Measurements from ENCODE around the gene CCNY. TPM values are rescaled to one million over a fixed set of nuclear protein-coding genes. Genes with fewer than 3 reads are reported as not detected.

Gene CCNY
- total RNA-seq, 4 donors from 2014 or later, result 23.9 to 68.1 (median 39.5) TPM

DNA sequence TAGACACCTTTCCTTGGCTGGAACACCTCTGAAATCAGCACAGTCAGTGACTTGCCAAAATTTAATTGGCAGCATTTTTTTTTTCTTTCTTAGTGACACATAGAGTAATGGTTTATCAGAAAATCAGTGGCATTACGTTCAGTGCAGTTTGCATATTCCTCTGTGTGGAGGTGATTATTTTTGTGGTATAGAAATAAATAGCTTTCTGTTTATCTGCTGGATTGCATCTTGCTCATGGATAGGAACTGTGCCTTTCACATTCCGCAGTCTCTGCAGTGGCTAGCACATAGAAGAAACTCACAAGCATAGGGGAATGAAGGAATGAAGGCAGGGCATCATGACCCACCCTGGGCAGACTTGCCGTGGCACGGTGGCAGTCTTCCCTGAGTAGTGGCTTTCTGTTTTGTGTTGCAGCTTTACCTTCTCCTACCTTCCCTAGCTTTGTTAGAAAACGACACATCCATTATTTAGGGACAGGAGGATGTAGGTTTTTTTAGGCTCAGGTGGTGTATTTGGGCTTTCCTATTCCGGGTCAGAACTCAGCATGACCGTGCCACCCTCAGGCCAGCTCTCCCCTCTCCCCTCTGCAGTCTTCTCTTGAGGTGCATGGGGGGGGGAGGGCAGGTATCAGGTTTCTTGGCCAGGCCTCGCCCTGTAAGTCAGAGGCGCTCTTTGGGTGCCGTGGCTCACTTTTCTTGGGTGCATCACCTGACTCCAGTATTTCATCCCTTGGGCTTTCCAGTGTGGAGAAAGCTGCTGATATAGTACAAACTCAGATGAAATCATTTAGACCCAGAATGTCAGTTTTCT, 156.3 kb downstream of the CCNY start:
- H3K4me1 ChIP-seq, result peaks cover 40 to 49% of the 10 kb centered on the region in 2 donors
- no peaks in the 10 kb centered on the region for H3K27me3 ChIP-seq
- intact Hi-C loops (cut with DNase I; ENCODE audit: low total_unique reads), result no loop called here
- no peak for TF ChIP-seq POLR2A (IDR thresholded peaks at IDR 0.05)
- TF ChIP-seq, protein P1, sequence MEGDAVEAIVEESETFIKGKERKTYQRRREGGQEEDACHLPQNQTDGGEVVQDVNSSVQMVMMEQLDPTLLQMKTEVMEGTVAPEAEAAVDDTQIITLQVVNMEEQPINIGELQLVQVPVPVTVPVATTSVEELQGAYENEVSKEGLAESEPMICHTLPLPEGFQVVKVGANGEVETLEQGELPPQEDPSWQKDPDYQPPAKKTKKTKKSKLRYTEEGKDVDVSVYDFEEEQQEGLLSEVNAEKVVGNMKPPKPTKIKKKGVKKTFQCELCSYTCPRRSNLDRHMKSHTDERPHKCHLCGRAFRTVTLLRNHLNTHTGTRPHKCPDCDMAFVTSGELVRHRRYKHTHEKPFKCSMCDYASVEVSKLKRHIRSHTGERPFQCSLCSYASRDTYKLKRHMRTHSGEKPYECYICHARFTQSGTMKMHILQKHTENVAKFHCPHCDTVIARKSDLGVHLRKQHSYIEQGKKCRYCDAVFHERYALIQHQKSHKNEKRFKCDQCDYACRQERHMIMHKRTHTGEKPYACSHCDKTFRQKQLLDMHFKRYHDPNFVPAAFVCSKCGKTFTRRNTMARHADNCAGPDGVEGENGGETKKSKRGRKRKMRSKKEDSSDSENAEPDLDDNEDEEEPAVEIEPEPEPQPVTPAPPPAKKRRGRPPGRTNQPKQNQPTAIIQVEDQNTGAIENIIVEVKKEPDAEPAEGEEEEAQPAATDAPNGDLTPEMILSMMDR (IDR thresholded peaks at IDR 0.05 in 4 of 5, conservative IDR thresholded peaks at IDR 0.05 in 1 of 5), result no peak
- H3K4me3 ChIP-seq, result no peak overlapping the region
- ATAC-seq (no peak), DNase-seq (no peak)
- no peaks in the 10 kb centered on the region for H3K9me3 ChIP-seq
- H3K36me3 ChIP-seq, result no peaks in the 10 kb centered on the region
- peak overlapping the region; percentile 40 to 71 (median 56) for H3K27ac ChIP-seq
- in situ Hi-C loops (cut with MboI; ENCODE audit: low sequenced_read_pairs in 4 of 4), result no loop called here

DNA sequence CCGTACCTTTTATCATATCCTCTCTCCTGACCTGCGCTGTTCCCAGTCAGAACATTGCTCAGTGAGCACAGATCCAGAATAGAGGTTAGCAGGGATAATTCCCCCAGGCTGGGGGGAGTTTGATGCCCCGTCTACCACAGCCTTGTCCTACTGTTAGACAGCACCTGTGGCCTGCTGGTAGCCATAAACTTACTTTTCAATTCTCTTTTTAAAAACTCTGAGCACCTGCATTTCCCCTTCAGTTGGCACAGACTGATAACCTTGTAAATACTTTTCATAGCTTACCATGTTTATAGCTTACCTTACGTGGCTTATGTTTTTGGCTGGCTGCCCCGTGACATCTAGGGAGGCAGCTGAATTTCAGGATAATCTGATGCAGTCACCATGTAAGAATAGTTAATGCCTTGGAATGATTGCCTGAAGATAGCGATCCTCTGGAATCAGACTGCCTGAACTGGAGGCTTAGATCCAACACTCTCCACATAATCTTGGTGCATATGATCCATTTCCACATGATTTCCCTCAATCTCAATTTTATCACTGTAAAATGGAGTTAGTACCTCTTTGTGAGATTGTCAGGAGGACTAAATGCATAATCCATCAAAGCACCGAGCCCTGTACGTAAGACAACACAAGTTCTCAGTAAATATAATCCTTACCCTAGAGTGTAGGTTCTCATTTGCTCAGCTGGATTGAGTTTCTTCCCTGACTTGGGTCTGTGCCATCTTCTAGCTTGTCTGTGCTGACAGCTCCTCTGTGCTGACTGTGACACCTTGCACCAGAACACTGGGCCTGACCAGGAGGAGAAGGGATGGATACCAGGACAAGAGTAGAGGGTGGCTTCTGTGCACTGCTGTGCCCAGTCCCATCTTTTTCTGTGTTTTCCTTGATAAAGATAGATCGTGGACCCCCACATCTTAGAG, 157.1 kb downstream of the CCNY start:
- peak; percentile 77 to 83 for ATAC-seq
- no peaks in the 10 kb centered on the region for H3K36me3 ChIP-seq
- H3K27me3 ChIP-seq, result no peaks in the 10 kb centered on the region
- DNase-seq, result peak; percentile 40 to 41
- in situ Hi-C loops (cut with MboI; ENCODE audit: low sequenced_read_pairs in 4 of 4) (no loop called here), intact Hi-C loops (cut with DNase I; ENCODE audit: low total_unique reads) (no loop called here)
- H3K4me1 ChIP-seq, result peaks cover 38 to 42% of the 10 kb centered on the region in 2 donors
- no peaks in the 10 kb centered on the region for H3K9me3 ChIP-seq
- H3K27ac ChIP-seq, result peak overlapping the region; percentile 40 to 71 (median 56)
- TF ChIP-seq, protein P1 (IDR thresholded peaks at IDR 0.05 in 4 of 5, conservative IDR thresholded peaks at IDR 0.05 in 1 of 5), result no peak
- TF ChIP-seq POLR2A (IDR thresholded peaks at IDR 0.05), result no peak
- no peak overlapping the region for H3K4me3 ChIP-seq

DNA sequence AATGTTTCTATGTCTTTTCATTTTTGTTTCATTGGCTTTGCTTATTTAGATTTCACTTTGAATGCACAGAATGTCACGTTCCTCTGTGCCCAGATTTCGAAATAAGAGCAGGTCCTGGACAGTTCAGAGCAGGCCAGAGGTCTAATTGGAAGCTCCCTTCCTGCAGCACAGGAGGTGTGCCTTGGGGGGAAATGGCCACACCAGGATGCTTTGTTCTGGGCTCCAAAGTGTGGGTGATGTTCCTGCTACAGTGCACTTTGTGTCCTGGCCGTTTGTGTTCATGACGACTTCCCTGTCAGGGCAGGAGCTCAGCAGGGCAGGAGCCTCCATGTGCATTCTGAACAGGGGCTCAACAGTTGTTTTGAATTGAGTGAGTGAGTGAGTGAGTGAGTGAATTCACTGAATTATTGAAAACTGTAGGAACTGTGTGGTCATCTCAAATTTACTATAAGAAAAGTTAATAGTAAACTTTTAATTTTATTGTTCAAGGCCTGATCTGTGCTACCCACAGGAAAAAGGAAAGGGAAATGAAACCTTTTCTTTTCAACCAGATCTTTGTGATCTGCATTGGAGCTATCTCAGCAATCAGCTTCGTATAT, 159.3 kb downstream of the CCNY start:
- ATAC-seq (peak; percentile 34 to 40), DNase-seq (no peak)
- Histone ChIP-seq H3K4me3 (no peak overlapping the region), H3K36me3 (no peaks in the 10 kb centered on the region), H3K4me1 (peaks cover 51 to 52% of the 10 kb centered on the region in 2 donors), H3K27me3 (no peaks in the 10 kb centered on the region), H3K9me3 (no peaks in the 10 kb centered on the region), H3K27ac (peak overlapping the region; percentile 39 to 62 (median 51))
- no peak for TF ChIP-seq POLR2A (IDR thresholded peaks at IDR 0.05)
- TF ChIP-seq, protein P1 (IDR thresholded peaks at IDR 0.05 in 4 of 5, conservative IDR thresholded peaks at IDR 0.05 in 1 of 5), result no peak
- intact Hi-C loops (cut with DNase I; ENCODE audit: low total_unique reads), result no loop called here
- in situ Hi-C loops (cut with MboI; ENCODE audit: low sequenced_read_pairs in 4 of 4), result no loop called here

DNA sequence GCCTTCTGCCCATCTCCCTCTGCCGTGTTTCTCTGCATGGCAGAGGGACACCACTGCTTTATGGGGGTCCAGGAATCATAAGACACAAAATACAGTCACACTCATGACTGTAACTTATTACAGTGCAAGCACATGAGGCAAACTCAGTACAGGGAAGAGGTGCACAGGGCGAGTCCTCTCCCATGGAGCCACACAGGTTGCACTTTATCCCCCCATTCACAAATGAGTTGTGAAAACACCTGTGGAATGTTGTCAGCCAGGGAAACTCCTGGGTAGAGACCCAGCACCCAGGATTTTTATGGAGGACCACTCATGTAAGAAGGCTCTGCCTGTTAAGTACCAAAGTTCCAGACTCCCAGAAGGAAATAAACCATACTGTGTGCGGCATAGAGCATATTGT, 161.6 kb downstream of the CCNY start:
- ATAC-seq (no peak), DNase-seq (no peak)
- Histone ChIP-seq H3K9me3 (no peaks in the 10 kb centered on the region), H3K27ac (no peak overlapping the region), H3K36me3 (no peaks in the 10 kb centered on the region), H3K4me1 (peaks cover 47 to 49% of the 10 kb centered on the region in 2 donors), H3K27me3 (no peaks in the 10 kb centered on the region), H3K4me3 (no peak overlapping the region)
- intact Hi-C loops (cut with DNase I; ENCODE audit: low total_unique reads), result no loop called here
- in situ Hi-C loops (cut with MboI; ENCODE audit: low sequenced_read_pairs in 4 of 4), result no loop called here
- TF ChIP-seq POLR2A (IDR thresholded peaks at IDR 0.05), result no peak
- TF ChIP-seq, protein P1 (IDR thresholded peaks at IDR 0.05 in 4 of 5, conservative IDR thresholded peaks at IDR 0.05 in 1 of 5), result no peak
